Endothelial cell of umbilical vein (primary cell): ENCODE measurements around the gene TSSK6. TPM values are rescaled to one million over a fixed set of nuclear protein-coding genes. Genes with fewer than 3 reads are reported as not detected.

Source experiments
- BruUV-seq: library from RNA; stranded (reverse); fragments of 400-500 nt; replicated peaks from 2 replicates; lab custom pipeline; 2021; lab: Mats Ljungman, UMichigan
- CTCF ChIA-PET: fragments of 300-600, 350-600 bp; sonication (Branson Sonifier 250); formaldehyde crosslinking; loops from one replicate; lab custom pipeline; 2021; ENCODE audit warnings: antibody characterized with exemption, inconsistent platforms; lab: Charles Lee
- POLR2A ChIA-PET: fragments of 300-600, 350-600 bp; sonication (Branson Sonifier 250); formaldehyde crosslinking; loops from one replicate; lab custom pipeline; 2021; ENCODE audit warnings: antibody characterized with exemption, inconsistent platforms; lab: Charles Lee
- DNase-seq: peaks from one replicate; pipeline ENCODE4 v3.0.0-alpha.2; 2011; ENCODE audit warnings: low read depth, low spot score
- FAIRE-seq: peaks from 2 replicates; lab custom pipeline; 2011; peaks lifted over from hg19 to GRCh38; lab: Jason Lieb, UNC
- H2AFZ ChIP-seq: 2 replicates; pipeline ENCODE4 v1.6.0; 2012; ENCODE audit warnings: low read depth, low read length, control low read depth, inconsistent platforms
- H3K27ac ChIP-seq: 2 replicates; pipeline ENCODE4 v1.5.1; 2011; ENCODE audit warnings: low read depth, mild to moderate bottlenecking, control low read depth, low read length, moderate library complexity; ENCODE audit not compliant: insufficient read depth
- H3K27me3 ChIP-seq, 2 experiments: 2 replicates each; pipeline versions ENCODE4 v1.6.0 to v1.6.1; 2011; ENCODE audit warnings: low read length in 2 of 2, mixed read lengths in 1 of 2; ENCODE audit not compliant: control insufficient read depth in 2 of 2, insufficient read depth in 2 of 2
- H3K36me3 ChIP-seq, 2 experiments: 2 replicates in 1 of 2; 3 replicates in 1 of 2; pipeline ENCODE4 v1.5.1; 2011; ENCODE audit warnings: low read length in 2 of 2, mild to moderate bottlenecking in 1 of 2, moderate library complexity in 1 of 2; ENCODE audit not compliant: control insufficient read depth in 2 of 2, insufficient read depth in 2 of 2; ENCODE audit errors: extremely low read depth in 1 of 2
- H3K4me1 ChIP-seq: 3 replicates; pipeline ENCODE4 v1.5.1; 2011; ENCODE audit warnings: mild to moderate bottlenecking, low read length; ENCODE audit not compliant: control insufficient read depth, insufficient read depth; ENCODE audit errors: extremely low read depth
- H3K4me2 ChIP-seq: 2 replicates; pipeline ENCODE4 v1.6.1; 2011; ENCODE audit warnings: low read length, control low read depth, mixed read lengths; ENCODE audit not compliant: insufficient read depth
- H3K4me3 ChIP-seq, 3 experiments: fragments of 200-600 bp in 1 of 3; sonication (generic), shearing (Covaris generic) in 1 of 3; replicated peaks in 1 of 3; 2 replicates each; pipeline ENCODE4 v1.5.1; 2011 to 2016; ENCODE audit warnings: control low read depth in 3 of 3, low read length in 3 of 3, mild to moderate bottlenecking in 2 of 3, inconsistent platforms in 1 of 3, low read depth in 1 of 3, moderate library complexity in 1 of 3; ENCODE audit not compliant: insufficient read depth in 1 of 3
- H3K79me2 ChIP-seq: 2 replicates; pipeline ENCODE4 v1.6.0; 2012; ENCODE audit warnings: low read length, inconsistent platforms; ENCODE audit not compliant: control insufficient read depth, insufficient read depth
- H3K9ac ChIP-seq: replicated peaks from 2 replicates; pipeline ENCODE3; 2011; ENCODE audit warnings: low read length, control low read depth; ENCODE audit not compliant: insufficient read depth; ENCODE audit errors: extremely low read depth
- H3K9me1 ChIP-seq: replicated peaks from 3 replicates; pipeline ENCODE4 v1.6.0; 2011; ENCODE audit warnings: mild to moderate bottlenecking, low read length; ENCODE audit not compliant: control insufficient read depth, insufficient read depth; ENCODE audit errors: extremely low read depth
- H3K9me3 ChIP-seq: replicated peaks from 2 replicates; pipeline ENCODE4 v1.5.1; 2012; ENCODE audit warnings: low read length, inconsistent platforms; ENCODE audit not compliant: control insufficient read depth, insufficient read depth
- H4K20me1 ChIP-seq: replicated peaks from 2 replicates; pipeline ENCODE3; 2011; ENCODE audit warnings: mild to moderate bottlenecking, low read length; ENCODE audit not compliant: control insufficient read depth, insufficient read depth; ENCODE audit errors: extremely low read depth
- EZH2 ChIP-seq: IDR thresholded peaks from 2 replicates; pipeline ENCODE4 v1.6.1; 2012; ENCODE audit warnings: borderline replicate concordance, low read depth, mild to moderate bottlenecking, moderate library complexity, low read length, inconsistent platforms; ENCODE audit not compliant: severe bottlenecking
- FOS ChIP-seq: IDR thresholded peaks from 2 replicates; pipeline ENCODE4 v1.6.1; 2011; ENCODE audit warnings: mild to moderate bottlenecking, low read length, moderate library complexity, borderline replicate concordance; ENCODE audit not compliant: insufficient read depth
- GATA2 ChIP-seq: IDR thresholded peaks from 2 replicates; pipeline ENCODE4 v1.7.0; 2011; ENCODE audit warnings: low read depth, mild to moderate bottlenecking, moderate library complexity, mixed read lengths, low read length; ENCODE audit not compliant: insufficient read length, insufficient read depth
- JUN ChIP-seq: IDR thresholded peaks from 2 replicates; pipeline ENCODE4 v1.6.1; 2011; ENCODE audit warnings: borderline replicate concordance, low read depth; ENCODE audit not compliant: insufficient read length, insufficient read depth
- MYC ChIP-seq: IDR thresholded peaks from one replicate; pipeline ENCODE4 v1.6.1; 2011; ENCODE audit warnings: mild to moderate bottlenecking, low read depth, low read length
- POLR2A ChIP-seq: IDR thresholded peaks from 2 replicates; pipeline ENCODE4 v1.6.1; 2012; ENCODE audit warnings: low read depth, mild to moderate bottlenecking, control low read depth, low read length
- POLR2AphosphoS5 ChIP-seq: IDR thresholded peaks from 2 replicates; pipeline ENCODE4 v1.6.1; 2012; ENCODE audit warnings: low read depth, mild to moderate bottlenecking, control low read depth, low read length, moderate library complexity; ENCODE audit not compliant: insufficient read depth
- dilution Hi-C: fragments of 300-500 bp; cut with MboI; formaldehyde crosslinking; loops from one replicate; pipeline ENCODE4 v1.15.0; 2019; ENCODE audit warnings: low sequenced_read_pairs; ENCODE audit not compliant: extremely low pct_ligation_motif_present
- intact Hi-C: fragments of 100-400 bp; cut with micrococcal nuclease; formaldehyde crosslinking; loops from one replicate; pipeline ENCODE4 v1.10.0; 2022
- polyA plus RNA-seq, 4 experiments: library from polyadenylated mRNA; depleted of rRNA in 3 of 4; stranded (reverse) in 3 of 4; unstranded in 1 of 4; fragments of >200 nt; gene quantifications; 2 replicates each; pipeline versions ENCODE4 v1.2.1 to v1.2.3, GENCODE V29; 2011 to 2012; ENCODE audit warnings: missing spikeins in 1 of 4
- total RNA-seq: library from RNA; stranded (reverse); gene quantifications from 2 replicates; pipeline ENCODE4 v1.2.3, GENCODE V29; 2021
- TF ChIP-seq, protein P1 (sequence below): IDR thresholded peaks from 2 replicates; pipeline ENCODE4 v1.6.1; 2011; ENCODE audit not compliant: insufficient read depth, insufficient read length
- TF ChIP-seq, protein P2 (sequence below), 2 donors: IDR thresholded peaks; 1 replicate in 1 of 2; 2 replicates in 1 of 2; pipeline ENCODE4 v1.5.1; 2011; ENCODE audit warnings: low read length in 2 of 2, mild to moderate bottlenecking in 2 of 2, moderate library complexity in 2 of 2, control low read depth in 1 of 2, inconsistent platforms in 1 of 2, low read depth in 1 of 2; ENCODE audit not compliant: insufficient read depth in 1 of 2; ENCODE audit errors: extremely low read depth in 1 of 2

Gene TSSK6
- total and polyA plus RNA-seq, 2 donors (not counting 3 experiments of a cell fraction or from before 2014, with no cell fraction given) = 0.76 to 0.82 TPM

DNA sequence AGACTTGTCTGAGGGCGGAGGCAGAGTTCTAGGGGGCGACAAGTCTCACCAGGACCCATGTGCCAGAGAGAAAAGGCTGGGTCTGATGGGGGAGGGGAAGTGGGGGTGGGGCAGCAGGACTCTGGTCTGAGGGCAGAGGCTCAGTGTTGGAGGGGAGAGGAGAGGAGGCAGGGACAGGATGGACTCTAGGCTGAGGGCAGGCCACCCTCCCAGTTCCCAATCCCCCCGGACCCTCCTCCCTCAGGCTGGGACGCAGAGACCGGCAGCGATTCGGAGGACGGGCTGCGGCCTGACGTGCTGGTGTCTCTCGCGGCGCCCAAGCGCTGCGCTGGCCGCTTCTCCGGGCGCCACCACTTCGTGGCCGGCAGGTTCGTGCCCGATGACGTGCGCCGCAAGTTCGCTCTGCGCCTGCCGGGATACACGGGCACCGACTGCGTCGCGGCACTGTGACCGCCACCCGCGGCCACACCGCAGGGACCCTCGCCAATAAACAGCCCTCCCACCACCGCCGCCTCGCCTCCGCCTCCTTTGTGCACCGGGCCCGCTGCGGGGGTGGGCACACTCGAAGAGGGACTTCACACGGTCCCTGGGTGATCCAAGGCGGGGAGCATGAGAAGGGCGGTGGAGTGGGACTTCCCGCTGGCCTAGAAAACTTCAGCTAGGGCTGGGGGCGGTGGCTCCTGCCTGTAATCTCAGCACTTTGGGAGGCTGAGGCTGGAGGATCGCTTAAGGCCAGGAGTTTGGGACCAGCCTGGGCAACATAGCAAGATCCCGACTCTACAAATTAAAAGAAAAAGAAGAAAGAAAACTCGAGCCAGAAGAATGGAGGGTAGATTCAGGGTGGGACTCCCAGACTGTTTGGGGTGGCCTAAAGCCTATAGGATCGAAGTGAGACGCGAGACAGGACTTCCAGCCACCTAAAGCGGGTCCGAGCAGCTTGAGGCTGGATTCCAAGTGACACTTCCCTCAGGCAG, 22.0 kb upstream of the TSSK6 start:
- peaks cover 25 to 29% of the 10 kb centered on the region in 2 experiments for H3K27me3 ChIP-seq
- no peak overlapping the region for H3K27ac ChIP-seq
- no peaks in the 10 kb centered on the region for H3K4me1 ChIP-seq
- no peaks in the 10 kb centered on the region for H3K9me1 ChIP-seq
- H3K36me3 ChIP-seq = no peaks in the 10 kb centered on the region
- no peaks in the 10 kb centered on the region for H4K20me1 ChIP-seq
- FAIRE-seq (no peak), DNase-seq (no peak)
- POLR2A ChIA-PET = no interaction called here
- H3K4me2 ChIP-seq = no peak overlapping the region
- TF ChIP-seq POLR2A (no peak), FOS (no peak), POLR2AphosphoS5 (no peak)
- H3K9ac ChIP-seq = no peak overlapping the region
- no peak overlapping the region for H2AFZ ChIP-seq
- BruUV-seq = no TSS peak
- no peaks in the 10 kb centered on the region for H3K9me3 ChIP-seq
- CTCF ChIA-PET = interaction anchor here (1.7 kb wide), 1 partner anchor 16 kb away, joined by 4 read pairs; no protein-coding TSS in a partner anchor
- no peaks in the 10 kb centered on the region for H3K79me2 ChIP-seq
- intact Hi-C loops (no loop called here), dilution Hi-C loops (no loop called here)
- no peak overlapping the region for H3K4me3 ChIP-seq

DNA sequence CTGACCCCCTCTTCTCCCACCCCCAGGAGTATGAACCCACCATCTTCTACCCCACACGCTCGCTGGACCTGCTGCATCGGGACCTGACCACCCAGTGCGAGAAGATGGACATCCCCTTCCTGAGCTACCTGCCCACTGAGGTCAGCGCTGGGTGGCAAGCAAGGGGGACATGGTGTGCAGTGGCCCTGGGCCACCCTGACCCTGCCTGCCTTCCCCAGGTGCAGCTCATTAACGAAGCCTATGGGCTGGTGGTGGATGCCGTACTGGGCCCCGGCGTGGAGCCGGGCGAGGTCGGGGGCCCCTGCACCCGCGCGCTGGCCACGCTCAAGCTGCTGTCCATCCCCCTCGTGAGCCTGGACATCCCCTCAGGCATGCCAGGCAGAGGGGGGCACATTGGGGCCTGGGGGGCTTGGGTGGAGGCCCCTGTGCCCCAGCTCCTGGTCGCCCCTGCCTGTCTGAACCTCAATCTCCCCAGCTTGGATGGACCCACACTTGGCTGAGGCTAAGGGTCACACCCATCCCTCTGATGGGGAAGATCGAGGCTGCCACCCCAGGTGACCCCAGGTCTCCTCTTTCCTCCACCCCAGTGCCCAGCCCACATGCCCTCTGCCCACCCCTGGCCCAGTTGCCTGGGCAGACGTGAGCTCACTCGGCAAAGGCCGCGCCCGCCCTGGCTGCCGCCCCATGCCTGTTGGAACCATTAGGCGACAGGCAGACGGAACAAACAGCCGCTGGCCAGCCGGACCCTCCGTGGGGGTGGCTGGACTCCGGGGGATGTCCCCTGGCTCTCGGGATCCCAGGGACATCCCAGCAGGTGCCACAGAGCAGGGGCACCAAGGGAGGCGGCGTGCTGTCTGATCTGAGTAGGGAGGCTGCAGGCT, 20.2 kb upstream of the TSSK6 start:
- ChIA-PET POLR2A (no interaction called here), CTCF (interaction anchor here (1.0 to 1.4 kb wide), 3 partner anchors 17 to 87 kb away, joined by 3 to 5 read pairs (median 3); no protein-coding TSS in a partner anchor)
- Histone ChIP-seq H3K79me2 (no peaks in the 10 kb centered on the region), H3K9ac (no peak overlapping the region), H3K9me1 (no peaks in the 10 kb centered on the region), H3K36me3 (no peaks in the 10 kb centered on the region), H3K4me1 (no peaks in the 10 kb centered on the region), H3K9me3 (no peaks in the 10 kb centered on the region), H2AFZ (no peak overlapping the region), H3K4me2 (no peak overlapping the region), H4K20me1 (no peaks in the 10 kb centered on the region), H3K27ac (no peak overlapping the region), H3K27me3 (peaks cover 22 to 25% of the 10 kb centered on the region in 2 experiments), H3K4me3 (no peak overlapping the region)
- dilution Hi-C loops (no loop called here), intact Hi-C loops (no loop called here)
- no TSS peak for BruUV-seq
- FAIRE-seq (no peak), DNase-seq (no peak)
- TF ChIP-seq EZH2 (no peak), JUN (no peak), POLR2AphosphoS5 (no peak), FOS (no peak), POLR2A (no peak), GATA2 (no peak), MYC (no peak)
- TF ChIP-seq, protein P1, sequence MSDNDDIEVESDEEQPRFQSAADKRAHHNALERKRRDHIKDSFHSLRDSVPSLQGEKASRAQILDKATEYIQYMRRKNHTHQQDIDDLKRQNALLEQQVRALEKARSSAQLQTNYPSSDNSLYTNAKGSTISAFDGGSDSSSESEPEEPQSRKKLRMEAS = no peak
- TF ChIP-seq, protein P2, sequence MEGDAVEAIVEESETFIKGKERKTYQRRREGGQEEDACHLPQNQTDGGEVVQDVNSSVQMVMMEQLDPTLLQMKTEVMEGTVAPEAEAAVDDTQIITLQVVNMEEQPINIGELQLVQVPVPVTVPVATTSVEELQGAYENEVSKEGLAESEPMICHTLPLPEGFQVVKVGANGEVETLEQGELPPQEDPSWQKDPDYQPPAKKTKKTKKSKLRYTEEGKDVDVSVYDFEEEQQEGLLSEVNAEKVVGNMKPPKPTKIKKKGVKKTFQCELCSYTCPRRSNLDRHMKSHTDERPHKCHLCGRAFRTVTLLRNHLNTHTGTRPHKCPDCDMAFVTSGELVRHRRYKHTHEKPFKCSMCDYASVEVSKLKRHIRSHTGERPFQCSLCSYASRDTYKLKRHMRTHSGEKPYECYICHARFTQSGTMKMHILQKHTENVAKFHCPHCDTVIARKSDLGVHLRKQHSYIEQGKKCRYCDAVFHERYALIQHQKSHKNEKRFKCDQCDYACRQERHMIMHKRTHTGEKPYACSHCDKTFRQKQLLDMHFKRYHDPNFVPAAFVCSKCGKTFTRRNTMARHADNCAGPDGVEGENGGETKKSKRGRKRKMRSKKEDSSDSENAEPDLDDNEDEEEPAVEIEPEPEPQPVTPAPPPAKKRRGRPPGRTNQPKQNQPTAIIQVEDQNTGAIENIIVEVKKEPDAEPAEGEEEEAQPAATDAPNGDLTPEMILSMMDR (IDR thresholded peaks at IDR 0.05; ENCODE audit: extremely low read depth in 1 of 2, insufficient read depth in 1 of 2, low read depth in 1 of 2, low read length in 2 of 2) = no peak
